Thyroid gland (tissue), 4 donors: Measurements from ENCODE around the gene DGKQ.

Experiments
- CTCF ChIP-seq, 6 experiments: fragments of 200-600 bp in 3 of 6; fragments of 450-650 bp in 3 of 6; sonication (generic) in 3 of 6; IDR thresholded peaks; one replicate each; pipeline ENCODE4 v1.5.1; 2016 to 2019; ENCODE audit warnings: antibody characterized with exemption in 6 of 6, mild to moderate bottlenecking in 2 of 6, inconsistent platforms in 1 of 6, moderate library complexity in 1 of 6
- POLR2A ChIP-seq, 2 donors: fragments of 450-650 bp; IDR thresholded peaks; one replicate each; pipeline ENCODE4 v1.6.1; 2017; ENCODE audit warnings: antibody characterized with exemption in 2 of 2, mild to moderate bottlenecking in 2 of 2, moderate library complexity in 1 of 2

- no peak for TF ChIP-seq CTCF (IDR thresholded peaks at IDR 0.05)
- no peak for TF ChIP-seq POLR2A (IDR thresholded peaks at IDR 0.05)
Observed at GRCh38 chr4:948936-949300, 24.5 kb downstream of the DGKQ start.
